Activated CD4-positive, CD25-positive, alpha-beta regulatory T cell treated with anti-CD3 and anti-CD28 coated beads, Interleukin-2, amount 50 U/mL, for 16 hours (primary cell): ENCODE data around the gene FHIP1B.
A peak's percentile ranks its signal among the peaks of the same experiment; 100 is the strongest.
"Not testable (repeated sequence)": the region's sequence is repeated elsewhere in the genome, so short reads cannot be mapped to it uniquely, and the experiment has no call there.

Experiments
- DNase-seq: peaks from one replicate; pipeline ENCODE4 v3.0.0-alpha.2; 2020; ENCODE audit warnings: low read depth, low spot score

FHIP1B gene

GRCh38 chr11:6234387-6235107 is at the start of gene FHIP1B:
FHIP1B (minus strand) TSS chr11:6234636; CDS start chr11:6224516, 10,120 bp downstream.
- DNase-seq, result peak; percentile 98

DNA sequence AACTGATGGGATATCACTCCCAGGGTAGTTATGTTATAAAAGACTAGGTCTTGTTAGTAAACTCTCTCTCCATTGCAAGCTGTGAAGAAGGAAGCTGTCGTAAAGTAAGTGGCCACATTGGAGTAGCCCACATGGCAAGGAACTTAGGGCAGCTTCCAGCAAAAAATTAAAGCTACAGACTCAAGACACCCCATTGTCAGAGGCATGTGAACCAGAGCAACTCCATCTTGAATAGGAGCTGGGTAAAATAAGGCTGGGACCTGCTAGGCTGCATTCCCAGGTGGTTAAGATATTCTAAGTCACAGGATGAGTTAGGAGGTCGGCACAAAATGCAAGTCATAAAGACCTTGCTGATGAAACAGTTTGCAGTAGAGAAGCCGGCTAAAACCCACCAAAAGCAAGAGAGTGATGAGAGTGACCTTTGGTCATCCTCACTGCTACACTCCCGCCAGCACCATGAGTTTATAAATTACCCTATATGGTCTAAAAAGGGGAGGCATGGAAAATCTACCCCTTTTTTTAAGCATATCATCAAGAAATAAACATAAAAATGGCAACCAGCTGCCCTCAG is 49.1 kb upstream of the FHIP1B start:
- no peak for DNase-seq

GRCh38 chr11:6280809-6281208 is 46.4 kb upstream of the FHIP1B start:
- DNase-seq, result not testable (repeated sequence)

DNA sequence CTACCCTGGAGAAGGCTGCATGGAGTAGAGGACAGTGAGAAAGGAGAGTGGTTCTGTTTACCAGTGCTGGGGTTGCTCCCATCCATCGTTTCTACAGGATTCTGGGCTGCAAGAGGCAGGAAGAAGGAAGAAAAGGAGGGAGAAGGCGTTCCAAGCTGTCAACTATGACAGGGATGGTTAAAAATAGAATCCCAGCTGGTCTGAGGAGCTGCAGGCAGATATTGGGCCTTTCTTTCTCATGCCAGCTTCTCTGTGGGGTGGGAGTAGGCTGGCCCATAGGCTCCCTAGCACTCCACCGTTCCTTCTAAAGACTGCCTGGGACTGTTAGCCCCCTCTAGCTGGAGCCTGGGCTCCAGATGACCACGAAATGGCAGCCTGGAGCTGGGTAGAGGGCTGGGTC is 38.8 kb upstream of the FHIP1B start:
- no peak for DNase-seq

GRCh38 chr11:6271598-6271997 is 37.2 kb upstream of the FHIP1B start:
- DNase-seq, result no peak

DNA sequence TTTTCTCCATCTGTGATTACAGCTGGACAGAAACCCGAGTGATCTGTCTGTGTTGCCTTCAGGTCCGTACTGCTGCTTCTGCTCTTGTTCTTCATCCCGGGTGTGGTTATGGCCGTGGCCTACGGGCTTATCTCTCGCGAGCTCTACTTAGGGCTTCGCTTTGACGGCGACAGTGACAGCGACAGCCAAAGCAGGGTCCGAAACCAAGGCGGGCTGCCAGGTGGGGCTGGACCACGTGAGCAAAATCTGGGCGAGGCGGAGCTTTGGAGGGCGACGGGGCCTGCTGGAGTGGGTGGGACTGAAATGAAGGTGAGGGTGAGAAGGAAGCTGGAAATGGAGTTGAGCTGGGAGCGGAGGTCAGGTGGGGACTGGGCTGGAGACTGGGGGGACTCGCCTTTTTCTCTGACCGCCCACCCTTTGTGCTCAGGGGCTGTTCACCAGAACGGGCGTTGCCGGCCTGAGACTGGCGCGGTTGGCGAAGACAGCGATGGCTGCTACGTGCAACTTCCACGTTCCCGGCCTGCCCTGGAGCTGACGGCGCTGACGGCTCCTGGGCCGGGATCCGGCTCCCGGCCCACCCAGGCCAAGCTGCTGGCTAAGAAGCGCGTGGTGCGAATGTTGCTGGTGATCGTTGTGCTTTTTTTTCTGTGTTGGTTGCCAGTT is 36.3 kb upstream of the FHIP1B start:
- no peak for DNase-seq

GRCh38 chr11:6269994-6270393 is 35.6 kb upstream of the FHIP1B start:
- DNase-seq, result no peak

- DNase-seq, result no peak
These were observed 34.4 kb upstream of the FHIP1B start for GRCh38 chr11:6268820-6269219.

DNA sequence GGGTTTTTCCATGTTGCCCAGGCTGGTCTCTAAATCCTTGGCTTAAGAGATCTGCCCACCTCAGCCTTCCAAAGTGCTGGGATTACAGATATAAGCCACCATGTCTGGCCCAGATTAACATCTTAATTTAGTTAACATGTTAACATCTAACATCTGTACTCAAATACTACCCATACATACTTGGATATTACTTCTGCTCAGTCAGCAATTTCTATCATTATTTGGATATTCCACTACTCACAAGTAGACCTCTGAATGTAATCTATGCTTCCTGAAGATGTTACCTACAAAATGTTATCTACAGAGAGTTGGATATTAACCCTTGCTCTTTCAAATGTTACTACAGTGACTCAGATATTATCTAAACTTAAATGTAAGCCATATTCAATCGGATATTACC is 29.2 kb upstream of the FHIP1B start:
- no peak for DNase-seq

GRCh38 chr11:6260207-6260726 is 25.8 kb upstream of the FHIP1B start:
- DNase-seq, result no peak

DNA sequence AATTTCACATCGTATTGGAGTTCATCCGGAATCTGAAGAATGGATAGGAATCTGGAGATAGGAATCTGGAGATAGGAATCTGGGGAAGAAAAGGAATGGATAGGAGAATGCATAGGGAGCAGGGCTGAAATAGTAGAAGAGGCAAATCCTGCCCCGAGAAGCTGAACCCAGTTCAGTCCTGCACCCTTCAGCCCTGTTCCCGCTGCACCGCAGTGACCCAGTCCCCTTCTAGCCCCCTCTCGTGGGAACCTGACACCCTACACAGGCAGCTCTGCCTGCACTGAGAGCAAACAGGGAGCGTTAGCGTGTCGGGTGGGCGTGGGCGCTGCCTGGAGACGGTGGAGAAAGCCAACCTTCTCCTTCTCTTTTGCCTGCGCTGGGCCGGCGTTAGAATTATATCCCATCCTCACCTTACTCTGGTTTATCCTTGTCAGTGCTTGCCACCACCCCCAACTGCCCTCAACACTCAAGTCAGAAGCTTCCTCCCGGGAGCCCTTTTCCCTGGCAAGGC is 24.2 kb upstream of the FHIP1B start:
- no peak for DNase-seq

DNA sequence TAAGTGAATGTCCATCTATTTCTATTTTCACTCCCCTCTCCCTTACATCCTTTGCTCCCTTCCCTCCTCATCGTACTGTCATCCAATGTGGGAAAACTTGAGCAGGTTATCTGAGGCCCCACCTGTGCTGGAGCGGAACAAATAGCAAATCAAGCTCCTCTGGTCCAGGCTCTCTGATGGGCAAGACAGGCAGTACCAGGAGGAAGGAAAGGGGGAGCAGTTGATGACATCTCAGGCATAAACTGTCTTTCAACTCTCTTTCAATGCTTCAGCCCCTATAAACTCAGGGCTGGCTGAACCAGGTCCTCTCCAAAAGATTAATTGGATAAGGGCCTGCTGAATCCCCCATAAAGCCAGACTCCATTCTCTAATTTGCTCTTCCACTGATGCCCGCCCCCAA is 23.7 kb upstream of the FHIP1B start:
- no peak for DNase-seq

DNA sequence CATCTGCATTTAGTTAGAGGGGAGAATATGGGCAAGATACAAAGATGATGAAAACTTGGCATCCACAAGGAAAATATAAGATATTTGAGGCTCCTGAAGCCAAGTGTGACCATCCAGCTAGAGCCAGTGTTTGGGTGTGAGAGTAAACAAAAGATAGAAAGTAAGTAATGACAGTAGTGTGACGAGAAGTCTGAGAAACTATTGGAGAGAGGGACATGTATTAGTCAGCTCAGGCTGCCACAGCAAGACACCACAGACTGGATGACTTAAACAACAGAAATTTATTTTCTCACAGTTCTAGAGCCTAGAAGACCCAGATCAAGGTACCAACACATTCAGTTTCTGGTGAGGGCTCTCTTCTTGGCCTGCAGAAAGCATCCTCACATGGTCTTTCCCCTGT is 18.8 kb upstream of the FHIP1B start:
- no peak for DNase-seq

- no peak for DNase-seq
These were observed 17.6 kb upstream of the FHIP1B start for GRCh38 chr11:6251990-6252473.

DNA sequence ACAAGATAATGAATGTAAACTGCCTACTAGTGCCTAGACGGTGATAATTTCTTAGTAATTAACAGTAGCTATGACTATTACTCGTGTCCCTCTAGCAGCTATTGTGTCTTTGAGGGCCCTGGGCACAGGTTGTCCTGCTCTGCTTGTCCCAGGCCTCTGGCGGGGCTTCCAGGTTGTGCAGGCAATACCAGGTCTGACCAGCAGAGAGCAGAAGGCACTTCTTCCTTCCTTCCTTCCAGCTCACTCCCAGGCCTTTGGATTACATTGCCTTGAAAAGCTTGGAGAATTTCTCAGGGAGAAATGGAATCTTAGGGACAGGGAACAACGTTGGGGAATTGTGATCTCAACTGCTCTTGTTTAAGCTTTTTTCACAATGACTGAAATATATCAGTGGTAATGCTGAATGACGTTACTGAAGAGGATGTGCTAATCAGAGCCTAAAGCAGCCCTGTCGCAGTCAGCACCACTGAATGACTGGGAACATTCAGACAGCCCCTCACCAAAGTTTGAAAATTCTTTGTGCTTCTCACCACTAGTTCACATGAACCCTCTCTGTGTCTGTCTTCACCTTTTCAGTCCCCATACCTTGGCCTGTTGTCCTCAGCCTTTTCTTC is 16.8 kb upstream of the FHIP1B start:
- DNase-seq, result no peak

- no peak for DNase-seq
These were observed 15.5 kb upstream of the FHIP1B start for GRCh38 chr11:6249770-6250555.

GRCh38 chr11:6248897-6249296 is 14.5 kb upstream of the FHIP1B start:
- not testable (repeated sequence) for DNase-seq

DNA sequence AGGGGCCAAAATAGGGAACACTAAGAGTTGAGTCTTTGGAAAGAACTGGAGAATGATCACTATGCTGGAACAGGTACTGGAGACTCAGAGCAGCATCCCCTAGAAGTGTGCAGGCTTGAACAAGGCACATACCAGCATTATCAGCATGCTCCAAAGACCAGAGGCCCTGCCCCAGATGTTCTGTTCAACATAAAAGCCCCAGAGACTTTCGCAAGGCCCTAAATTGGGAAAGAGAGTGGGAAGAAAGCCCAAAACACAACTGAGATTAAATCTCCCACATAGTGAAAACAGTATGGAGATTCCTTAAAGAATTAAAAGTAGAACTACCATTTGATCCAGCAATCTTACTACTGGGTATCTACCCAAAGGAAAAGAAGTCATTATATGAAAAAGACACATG is 13.8 kb upstream of the FHIP1B start:
- DNase-seq, result no peak

- no peak for DNase-seq
These were observed 11.1 kb upstream of the FHIP1B start for GRCh38 chr11:6245536-6245935.

DNA sequence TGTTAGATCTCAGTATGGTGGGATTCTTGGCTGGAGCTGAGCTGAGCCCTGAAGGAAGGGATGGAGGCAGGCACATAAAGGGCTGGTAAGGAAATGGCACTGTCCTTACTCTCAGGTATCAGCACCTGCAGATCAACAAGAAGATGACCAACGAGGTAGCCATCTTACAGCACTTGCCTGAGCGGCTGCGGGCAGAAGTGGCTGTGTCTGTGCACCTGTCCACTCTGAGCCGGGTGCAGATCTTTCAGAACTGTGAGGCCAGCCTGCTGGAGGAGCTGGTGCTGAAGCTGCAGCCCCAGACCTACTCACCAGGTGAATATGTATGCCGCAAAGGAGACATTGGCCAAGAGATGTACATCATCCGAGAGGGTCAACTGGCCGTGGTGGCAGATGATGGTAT is 6.9 kb upstream of the FHIP1B start:
- no peak for DNase-seq

DNA sequence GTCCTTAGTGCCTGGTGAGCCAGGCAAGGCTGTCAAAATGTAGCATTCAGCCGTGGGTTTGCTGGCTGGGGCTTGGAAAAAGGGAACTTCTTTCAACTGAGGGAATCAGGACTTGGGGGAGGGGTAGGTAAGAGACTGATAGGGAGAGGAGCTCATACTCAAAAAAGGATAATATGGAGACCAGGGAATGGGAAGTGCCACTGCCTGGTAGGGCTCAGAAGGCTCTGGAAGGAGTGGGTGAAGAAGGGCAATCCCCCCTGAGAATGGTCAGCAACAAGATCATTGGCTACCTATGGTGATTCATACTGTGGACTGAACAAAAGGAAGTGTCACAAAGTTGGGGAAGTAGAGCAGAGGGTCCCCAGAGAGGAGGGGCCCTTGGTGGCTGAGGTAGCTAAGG is 6.3 kb upstream of the FHIP1B start:
- DNase-seq, result no peak
